22Rv1 (cell line): ENCODE measurements around the gene GAR1.
"Not testable (repeated sequence)": the region's sequence is repeated elsewhere in the genome, so short reads cannot be mapped to it uniquely, and the experiment has no call there.

Experiments used
- H3K27ac ChIP-seq: fragments of 450-650 bp; 2 replicates; pipeline ENCODE4 v1.5.1; 2017
- CTCF ChIP-seq: fragments of 450-650 bp; IDR thresholded peaks from 2 replicates; pipeline ENCODE4 v1.5.1; 2017; ENCODE audit warnings: mild to moderate bottlenecking
- ZFX ChIP-seq: fragments of 450-650 bp; IDR thresholded peaks from 2 replicates; pipeline ENCODE4 v1.6.1; 2017; ENCODE audit warnings: antibody characterized with exemption, borderline replicate concordance

Gene GAR1

DNA sequence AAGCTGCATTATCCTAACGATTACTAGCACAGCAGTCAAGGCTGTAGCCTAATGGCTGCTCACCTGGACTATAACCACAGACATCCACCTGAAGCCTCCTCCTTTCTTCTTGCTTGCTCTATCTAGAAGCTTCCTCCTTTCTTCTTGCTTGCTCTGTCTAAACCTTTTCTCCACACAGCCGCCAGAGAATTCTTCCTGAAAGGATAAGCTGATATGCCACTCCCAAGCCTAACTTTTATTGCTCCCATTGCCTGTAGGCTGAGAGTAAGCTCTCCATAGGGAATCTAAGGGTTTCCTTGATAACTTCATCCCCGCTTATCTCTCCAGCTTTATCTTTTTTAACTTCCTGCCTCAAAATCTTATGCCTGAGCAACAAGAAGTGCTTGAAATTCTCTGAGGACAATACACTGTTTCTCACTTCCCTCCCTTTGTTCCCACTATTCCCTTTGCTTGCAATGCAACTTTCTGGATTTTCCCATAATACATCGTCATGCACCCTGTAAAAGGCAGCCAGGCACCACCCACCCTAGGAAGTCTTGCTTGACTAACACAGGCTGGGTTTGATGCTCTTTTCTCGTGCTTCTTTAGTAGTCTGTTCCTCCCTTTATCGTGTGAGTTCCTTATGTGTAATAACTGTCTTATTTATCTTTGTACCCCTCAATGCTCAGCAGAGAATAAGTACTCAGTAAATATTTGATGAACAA is 31.0 kb downstream of the GAR1 start:
- no peak for TF ChIP-seq ZFX
- no peak for TF ChIP-seq CTCF

DNA sequence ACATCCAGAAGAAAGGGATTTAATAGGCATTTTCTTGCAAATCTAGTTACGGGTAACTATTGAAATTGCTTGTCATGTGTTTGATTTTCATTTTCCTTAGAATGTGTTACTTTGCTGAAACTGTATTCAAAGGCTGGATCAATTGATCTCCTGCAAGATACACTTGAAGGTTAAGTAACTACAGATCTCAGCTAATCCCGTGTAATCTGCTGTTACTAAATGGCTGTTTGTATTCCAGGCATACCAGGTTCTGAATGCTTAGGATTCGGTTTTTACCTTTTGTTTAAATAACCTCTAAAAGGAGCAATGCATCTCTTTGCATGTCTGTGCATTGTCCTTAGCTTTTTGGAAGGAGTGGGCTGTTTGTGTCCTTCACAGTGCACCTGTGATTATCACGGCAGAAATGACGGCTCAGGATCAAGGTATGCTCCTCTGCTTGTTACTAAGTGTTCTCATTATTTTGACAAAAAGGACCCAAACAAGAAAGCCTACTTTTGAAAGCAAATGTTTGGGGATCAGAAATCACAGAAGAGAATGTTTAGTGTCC is 32.4 kb downstream of the GAR1 start, which contains the start of gene LRIT3:
TSS of gene LRIT3 (plus strand) at position 212 of the 547 bp plus-strand sequence. CDS start at position 307, 95 bp downstream.
- TF ChIP-seq CTCF (no peak), ZFX (no peak)
- no peak within 1 kb of the TSS for H3K27ac ChIP-seq

More for the DNA sequence above, 31.0 kb downstream of the GAR1 start:
- no peak overlapping the region for H3K27ac ChIP-seq

GRCh38 chr4:109848501-109848900 is 32.9 kb downstream of the GAR1 start:
- no peak overlapping the region for H3K27ac ChIP-seq
- no peak for TF ChIP-seq CTCF
- TF ChIP-seq ZFX = no peak

DNA sequence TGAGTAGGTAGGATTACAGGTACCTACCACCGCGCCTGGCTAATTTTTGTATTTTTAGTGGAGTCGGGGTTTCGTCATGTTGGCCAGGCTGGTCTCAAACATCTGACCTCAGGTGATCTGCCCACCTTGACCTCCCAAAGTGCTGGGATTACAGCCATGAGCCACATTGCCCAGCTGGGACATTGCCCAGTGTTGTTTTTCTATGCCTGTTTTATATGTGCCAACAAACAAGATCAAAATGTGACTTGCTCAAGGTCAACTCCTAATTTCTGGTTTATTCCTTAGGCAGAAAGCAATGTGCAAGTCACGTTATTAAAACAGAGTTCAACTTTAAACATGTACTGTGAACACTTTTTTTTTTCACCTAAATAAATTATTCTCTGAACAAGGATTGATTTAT is 35.0 kb downstream of the GAR1 start:
- TF ChIP-seq ZFX (no peak), CTCF (no peak)
- H3K27ac ChIP-seq = no peak overlapping the region

DNA sequence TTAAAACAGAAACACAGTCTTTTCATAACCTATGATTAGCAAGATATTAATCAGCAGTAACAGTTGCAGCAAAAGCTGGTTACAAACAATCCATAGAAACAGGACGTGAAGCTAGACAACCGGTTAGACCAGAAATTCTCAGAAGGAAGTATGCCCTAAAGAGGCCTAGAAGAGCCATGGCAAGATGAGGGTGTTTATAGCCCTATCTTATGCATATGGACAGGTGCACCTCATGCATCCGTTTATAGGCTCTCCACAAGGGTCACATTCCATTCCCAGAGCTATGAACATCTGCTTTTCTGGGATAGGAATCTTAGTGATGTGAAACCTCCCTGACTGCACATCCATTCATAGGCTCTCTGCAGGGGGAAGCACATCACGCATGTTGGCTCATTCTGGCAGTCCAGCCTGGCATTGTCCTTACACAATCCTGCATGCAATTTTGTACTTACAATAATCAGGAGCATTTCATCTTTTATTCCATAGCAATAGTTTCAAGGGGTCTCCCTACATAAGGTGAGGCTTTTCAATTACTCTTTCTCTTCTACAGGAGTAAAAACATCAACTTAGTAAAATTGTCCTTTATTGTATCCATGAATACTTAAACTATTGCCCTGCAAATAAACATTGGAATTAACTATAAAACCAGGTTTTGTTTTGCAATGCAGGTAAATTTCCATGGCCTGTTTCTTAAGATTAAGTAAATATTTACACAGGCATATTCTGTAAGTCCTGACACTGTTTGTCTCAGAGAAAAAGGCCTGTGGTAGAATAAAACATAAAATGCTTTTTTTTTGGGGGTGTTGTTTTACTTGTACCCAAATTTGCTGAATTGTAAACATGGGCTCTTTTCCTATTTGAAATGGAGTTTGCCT is 44.1 kb downstream of the GAR1 start:
- not testable (repeated sequence) for H3K27ac ChIP-seq

DNA sequence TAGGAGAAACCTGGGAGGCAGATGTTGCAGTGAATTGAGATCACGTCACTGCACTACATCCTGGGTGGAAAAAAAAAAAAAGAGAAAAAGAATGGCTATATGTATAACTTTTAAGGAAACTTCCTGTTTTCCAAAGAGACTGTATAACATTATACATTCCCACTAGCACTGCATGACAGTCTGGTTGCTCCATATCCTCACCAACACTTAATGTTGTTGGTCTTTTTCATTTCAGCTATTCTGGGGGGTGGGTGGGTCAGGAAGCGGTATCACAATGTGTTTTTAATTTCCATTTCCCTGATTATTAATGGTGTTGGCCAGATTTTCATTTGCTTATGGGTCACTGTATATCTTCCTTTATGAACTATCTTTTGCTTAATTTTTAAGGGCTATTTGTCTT is 45.7 kb downstream of the GAR1 start:
- H3K27ac ChIP-seq = no peak overlapping the region
- no peak for TF ChIP-seq ZFX
- TF ChIP-seq CTCF = no peak

- H3K27ac ChIP-seq = no peak overlapping the region
- no peak for TF ChIP-seq ZFX
- no peak for TF ChIP-seq CTCF
These were observed 46.5 kb downstream of the GAR1 start for GRCh38 chr4:109861916-109862511.
